GM19035 (cell line): ENCODE data around the gene IMMT.
A peak's percentile ranks its signal among the peaks of the same experiment; 100 is the strongest.

Source experiments
- ATAC-seq: cut with Tn5 transposase; IDR thresholded peaks from one replicate; pipeline ENCODE4 v1.9.1; 2021; ENCODE audit not compliant: unreplicated experiment

The IMMT gene

DNA sequence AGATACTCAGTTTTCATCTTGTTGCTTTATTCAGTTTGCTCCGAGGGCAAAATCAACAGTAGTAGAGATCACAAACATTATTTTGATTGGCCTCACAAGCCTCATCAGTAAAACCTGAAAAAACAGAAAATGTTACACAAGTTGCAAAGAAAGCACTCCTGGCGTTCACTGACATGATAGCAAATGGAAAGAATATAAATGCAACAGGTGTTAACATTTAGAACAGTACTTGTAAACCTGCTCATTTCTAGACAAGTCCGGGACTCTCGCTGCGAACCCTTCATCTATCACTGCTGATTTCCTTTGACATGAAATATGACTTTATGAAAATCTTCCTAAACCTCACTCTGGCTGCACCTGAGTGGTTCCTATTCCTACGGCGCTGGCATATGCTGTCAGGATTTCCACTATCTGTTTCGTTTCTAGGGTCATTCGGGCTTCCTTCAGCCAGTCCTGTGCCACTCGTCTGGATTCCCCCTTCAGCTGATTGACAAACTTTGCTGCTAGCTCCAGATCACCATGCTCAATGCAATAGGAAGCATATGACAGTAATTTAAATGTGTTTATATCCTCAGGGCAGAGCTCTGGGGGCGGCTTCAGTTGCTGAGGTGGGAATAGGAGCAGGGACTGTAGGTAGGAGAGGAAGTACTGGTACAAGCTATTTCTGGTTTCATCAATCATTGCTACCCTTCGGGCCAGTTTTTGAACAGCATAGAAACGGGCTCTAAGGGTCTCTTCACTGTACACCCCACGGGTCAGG, 51.2 kb downstream of the IMMT start:
- no peak for ATAC-seq

- no peak for ATAC-seq
Observed at GRCh38 chr2:86143307-86143706, 52.0 kb downstream of the IMMT start.

- no peak for ATAC-seq
Observed at GRCh38 chr2:86142436-86143257, 52.6 kb downstream of the IMMT start.

- ATAC-seq: no peak
Observed at GRCh38 chr2:86140969-86141392, 54.3 kb downstream of the IMMT start.

DNA sequence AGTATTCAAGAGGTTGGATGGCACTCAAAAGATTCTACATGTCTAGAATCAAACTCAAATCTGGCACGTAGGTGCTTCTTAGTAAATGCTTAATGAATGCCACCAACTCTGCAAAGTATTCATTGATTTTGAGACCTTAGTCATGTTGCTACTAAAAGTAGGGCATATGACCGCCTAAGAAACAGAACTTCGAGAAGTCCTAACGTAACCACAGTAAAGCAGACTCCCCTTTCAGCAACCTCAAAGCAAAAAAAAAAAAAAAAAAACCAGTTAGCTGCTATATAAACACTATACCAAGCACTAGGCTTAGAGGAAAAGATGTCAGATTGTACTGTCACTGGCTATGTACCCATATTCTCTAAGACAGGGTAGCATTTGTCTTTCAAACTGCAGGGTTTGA, 55.3 kb downstream of the IMMT start:
- no peak for ATAC-seq

DNA sequence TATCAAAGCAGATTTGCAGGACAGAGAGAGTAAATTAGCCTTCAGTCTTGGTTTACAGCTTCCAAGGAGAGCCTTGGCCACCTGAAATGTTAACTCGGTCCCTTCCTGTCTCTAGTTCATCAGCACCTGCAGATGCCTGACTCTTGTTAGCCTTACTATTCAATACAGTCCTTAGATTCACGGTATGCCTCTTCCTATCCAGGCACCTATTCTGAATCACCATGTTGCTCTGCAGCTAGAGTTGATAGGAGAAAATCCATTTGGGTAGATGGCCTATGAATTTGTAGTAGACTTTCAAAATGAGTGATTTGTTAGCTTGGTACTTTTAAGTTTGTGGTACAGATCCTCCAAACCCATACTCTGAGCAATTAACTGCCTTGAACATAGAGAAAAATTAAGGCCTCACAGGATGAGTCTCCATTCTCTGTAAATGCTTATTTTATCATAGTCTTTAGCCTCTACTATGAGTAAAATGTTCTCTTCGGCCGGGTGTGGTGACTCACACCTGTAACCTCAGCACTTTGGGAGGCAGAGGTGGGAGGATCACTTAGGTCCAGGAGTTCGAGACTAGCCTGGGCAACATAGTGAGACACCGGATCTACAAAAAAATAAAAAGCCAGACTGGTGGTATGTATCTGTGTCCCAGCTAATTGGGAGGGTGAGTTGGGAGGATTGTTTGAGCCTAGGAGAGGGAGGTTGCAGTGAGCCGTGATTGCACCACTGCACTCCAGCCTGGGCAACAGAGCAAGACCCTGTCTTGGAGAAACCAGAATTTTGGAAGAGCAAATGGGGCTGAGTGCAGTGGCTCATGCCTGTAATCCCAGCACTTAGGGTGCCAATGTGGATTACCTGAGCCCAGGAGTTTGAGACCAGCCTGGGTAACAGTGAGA, 56.3 kb downstream of the IMMT start:
- ATAC-seq: no peak

DNA sequence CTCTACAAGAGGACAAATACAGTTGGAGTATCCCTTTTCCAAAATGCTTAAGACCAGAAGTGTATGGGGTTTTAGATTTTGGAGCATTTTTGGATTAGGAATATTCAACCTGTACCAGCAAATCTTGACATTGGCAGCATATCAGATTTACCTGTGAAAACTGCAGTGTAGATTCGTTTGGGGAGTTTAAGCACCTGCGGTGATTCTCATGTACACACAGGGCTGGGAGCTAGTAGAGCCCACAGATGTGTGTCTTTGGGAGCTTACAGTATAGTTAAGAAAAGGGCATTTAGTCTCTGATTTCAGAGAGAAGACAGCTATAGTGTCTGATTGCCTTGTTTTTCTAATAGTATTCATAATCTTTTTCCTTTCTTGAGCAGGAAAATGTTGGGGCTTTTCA, 59.1 kb downstream of the IMMT start:
- ATAC-seq: no peak

DNA sequence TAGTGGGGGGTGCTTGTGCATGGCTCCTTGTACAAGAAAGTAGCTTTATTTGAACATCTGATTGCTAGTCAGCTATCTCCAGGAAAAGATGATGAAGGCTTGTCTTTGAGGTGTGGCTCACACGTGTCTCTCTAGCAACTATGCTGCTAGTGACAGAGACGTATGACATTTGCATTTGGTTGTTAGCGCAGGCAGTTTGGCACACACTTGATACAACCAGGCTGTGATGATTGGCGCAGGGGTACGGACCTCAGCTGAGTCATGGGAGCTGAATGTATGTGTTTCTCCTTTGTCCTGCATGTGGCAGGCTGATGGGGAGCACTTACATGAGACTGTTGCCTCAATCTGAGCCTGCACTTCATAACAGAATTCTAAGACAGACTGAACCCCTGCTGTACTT, 59.6 kb downstream of the IMMT start:
- ATAC-seq: no peak

- no peak for ATAC-seq
Observed at GRCh38 chr2:86134709-86135108, 60.6 kb downstream of the IMMT start.

GRCh38 chr2:86124683-86125082, 70.6 kb downstream of the IMMT start:
- no peak for ATAC-seq

GRCh38 chr2:86123328-86123925, 71.8 kb downstream of the IMMT start:
- no peak for ATAC-seq

- ATAC-seq: no peak
Observed at GRCh38 chr2:86118130-86118529, 77.1 kb downstream of the IMMT start.

DNA sequence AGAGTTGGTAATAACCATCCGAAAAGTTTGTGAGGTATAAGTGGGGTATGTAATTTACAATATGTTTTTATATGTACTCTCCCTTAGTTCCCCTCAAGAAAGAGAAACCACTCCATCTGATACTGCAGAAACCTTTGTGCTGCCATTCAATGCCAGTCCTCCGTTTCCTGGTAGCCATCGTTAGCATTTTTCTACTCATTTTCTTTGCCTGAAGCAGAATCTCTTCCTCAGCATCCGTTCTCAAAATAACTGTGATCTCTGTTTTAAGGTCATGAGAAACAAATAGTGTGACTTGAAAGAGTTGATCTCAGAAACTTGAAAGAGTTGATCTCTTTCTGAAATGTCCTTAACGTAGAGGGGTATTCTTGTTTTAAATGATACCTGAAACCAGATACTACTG, 88.2 kb downstream of the IMMT start:
- ATAC-seq: no peak

DNA sequence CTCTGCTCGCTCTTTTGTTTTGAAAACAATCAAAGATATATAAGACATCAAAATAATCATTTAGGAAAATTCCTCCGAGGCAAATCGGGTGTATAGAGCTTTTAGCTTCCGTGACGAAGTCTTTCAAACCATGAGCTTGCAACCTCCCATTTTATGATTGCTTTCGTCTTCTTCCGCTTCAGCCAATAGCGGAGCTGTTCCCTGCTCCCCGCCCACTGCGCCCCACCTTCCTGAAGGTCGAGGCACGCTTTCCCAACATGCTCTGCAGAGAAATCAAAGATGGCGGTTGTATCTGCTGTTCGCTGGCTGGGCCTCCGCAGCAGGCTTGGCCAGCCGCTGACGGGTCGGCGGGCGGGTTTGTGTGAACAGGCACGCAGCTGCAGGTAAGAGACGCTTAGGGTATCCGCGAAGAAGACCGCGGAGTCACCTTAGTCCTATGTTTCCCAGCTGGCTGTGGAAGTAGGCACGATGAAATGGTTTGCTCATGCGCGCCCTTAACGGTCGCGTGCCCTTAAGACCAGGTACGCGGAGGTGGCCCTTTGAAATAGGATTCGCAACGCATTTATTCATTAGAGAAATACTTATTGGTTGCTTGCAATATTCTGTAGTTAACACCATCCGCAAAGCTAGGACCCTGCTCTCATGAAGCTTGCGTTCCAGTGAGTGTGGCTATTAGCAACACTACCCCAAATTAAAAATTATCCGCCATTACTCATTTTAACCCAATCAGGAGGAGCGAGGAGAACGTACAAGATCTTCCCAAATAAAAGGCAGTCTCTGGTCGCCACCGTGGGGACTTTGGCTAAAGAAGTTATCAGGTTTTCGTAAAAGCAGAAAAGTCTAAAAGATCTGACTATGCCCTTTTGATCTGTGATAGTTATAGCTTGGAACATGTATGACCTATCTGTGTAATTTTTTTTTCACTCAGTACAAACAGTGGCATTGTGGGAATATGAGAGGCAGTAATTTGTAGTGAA, 89.0 kb downstream of the IMMT start, which contains the start of gene PTCD3:
Gene PTCD3 (plus strand): TSS at position 267 of the 977 bp plus-strand sequence. CDS start 13 bp downstream, at position 280.
- ATAC-seq: peak; percentile 92

DNA sequence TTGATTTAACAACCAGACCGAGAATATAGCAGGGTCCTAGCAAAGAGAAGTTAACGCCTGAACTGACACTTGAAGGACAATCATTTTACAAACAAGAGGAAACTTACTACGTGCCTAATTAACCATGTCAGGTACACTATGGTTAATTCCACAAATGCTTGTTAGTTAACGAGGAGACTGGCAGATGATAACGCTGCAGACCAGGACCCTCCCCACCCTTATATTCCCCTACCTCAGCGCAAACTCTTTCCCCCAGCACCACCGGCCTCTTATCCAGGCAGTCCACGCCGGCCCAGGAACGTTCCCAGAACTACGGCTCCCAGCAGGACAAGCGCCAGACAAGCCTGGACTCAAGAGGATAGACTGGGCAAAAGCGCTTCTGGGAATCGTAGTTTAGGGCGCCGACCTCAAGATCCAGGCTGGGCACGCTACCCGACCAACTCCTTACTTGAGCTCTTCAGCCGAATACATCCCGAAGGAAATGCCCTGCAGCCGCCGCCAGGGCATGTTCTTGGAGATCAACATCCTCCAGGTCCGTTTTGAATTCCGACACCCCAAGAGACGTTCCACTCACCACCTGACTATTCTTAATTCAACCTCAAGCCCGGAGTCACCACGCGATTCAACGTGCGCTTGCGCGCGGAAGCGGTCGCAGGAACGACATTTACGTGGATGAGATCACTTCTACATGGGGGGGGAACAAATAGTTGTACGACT, 89.9 kb downstream of the IMMT start, which contains the start of gene POLR1A:
Gene POLR1A (minus strand): TSS at position 635 of the 717 bp plus-strand sequence. CDS start 110 bp downstream, at position 525.
- peak; percentile 69 for ATAC-seq

DNA sequence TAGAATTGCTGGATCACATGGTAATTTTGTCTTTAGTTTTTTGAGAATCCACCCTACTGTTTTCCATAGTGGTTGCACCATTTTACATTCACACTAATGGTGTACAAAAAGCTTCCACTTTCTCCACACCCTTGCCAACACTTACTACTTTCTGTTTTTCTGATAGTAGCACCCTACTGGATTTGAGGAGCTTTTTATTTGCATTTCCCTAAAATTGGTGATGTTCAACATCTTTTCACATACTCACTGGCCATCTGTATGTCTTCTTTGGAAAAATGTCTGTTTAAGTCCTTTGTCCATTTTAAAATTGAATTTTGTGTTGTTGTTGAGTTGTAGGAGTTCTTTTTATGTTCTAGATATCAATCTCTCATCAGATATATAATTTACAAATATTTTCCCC, 93.1 kb downstream of the IMMT start:
- no peak for ATAC-seq

DNA sequence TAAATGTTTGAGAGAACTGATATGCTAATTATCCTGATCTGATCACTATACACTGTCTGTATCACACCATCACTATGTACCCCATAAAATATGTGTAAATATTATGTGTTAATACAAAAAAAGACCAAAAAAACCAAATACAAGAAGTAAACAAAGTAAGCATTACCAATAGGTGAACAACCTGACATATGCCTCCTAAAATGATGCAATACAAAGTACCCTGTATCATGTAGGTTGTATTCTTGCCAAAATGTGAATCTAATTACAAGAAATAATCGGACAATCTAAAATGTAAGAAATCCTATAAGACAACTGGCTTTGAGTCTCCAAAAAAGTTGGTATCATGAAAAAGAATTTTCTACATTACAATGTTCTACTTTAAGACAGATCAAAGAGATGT, 97.3 kb downstream of the IMMT start:
- ATAC-seq: no peak

DNA sequence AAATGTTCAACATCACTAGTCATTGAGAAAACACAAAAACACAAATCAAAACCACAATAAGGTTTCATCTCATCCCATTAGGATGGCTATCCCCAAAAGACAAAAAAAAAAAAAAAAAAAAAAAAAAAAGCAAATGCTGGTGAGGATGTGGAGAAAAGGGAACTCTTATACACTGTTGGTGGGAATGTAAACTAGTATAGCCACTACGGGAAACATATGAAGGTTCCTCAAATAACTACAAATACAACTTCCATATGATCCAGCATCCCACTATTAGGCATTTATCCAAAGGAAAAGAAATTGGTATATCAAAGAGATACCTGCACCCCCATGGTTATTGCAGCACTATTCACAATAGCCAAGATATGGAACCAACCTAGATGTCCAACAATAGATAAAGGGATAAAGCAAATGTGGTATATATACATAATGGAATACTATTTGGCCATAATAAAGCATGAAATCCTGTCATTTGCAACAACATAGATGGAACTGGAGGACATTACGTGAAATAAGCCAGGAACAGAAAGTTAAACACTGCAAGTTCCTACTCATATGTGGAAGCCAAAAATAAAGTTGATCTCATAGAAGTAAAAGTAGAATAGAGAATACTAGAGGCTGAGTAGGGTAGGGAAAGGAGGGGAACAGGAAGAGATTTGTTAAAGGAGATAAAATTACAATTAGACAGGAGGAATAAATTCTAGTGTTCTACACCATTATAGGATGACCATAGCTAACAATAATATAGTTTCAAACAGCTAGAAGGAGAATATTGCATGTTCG, 98.0 kb downstream of the IMMT start:
- ATAC-seq: no peak
